CD14-positive monocyte (primary cell): Measurements from ENCODE around the gene CENPX. TPM values are rescaled to one million over a fixed set of nuclear protein-coding genes. Genes with fewer than 3 reads are reported as not detected.

ENCODE experiments used
- DNase-seq, 3 donors: peaks; one replicate each; pipeline ENCODE4 v3.0.0-alpha.2; 2011 to 2022
- H2AFZ ChIP-seq: 2 replicates; pipeline ENCODE4 v1.6.0; 2012; ENCODE audit warnings: mild to moderate bottlenecking, low read depth, low read length, inconsistent platforms; ENCODE audit not compliant: insufficient read depth, poor library complexity, severe bottlenecking
- H3K27ac ChIP-seq, 2 donors: 1 replicate in 1 of 2; 2 replicates in 1 of 2; pipeline ENCODE4 v1.5.1; 2012 to 2013; ENCODE audit warnings: low read length in 2 of 2, control low read depth in 1 of 2, inconsistent platforms in 1 of 2, low read depth in 1 of 2, mild to moderate bottlenecking in 1 of 2
- H3K27me3 ChIP-seq, 2 donors: one replicate each; pipeline versions ENCODE4 v1.6.0 to v1.6.1; 2011 to 2013; ENCODE audit warnings: low read length in 2 of 2; ENCODE audit not compliant: control insufficient read depth in 2 of 2, insufficient read depth in 2 of 2
- H3K36me3 ChIP-seq, 2 donors: replicated peaks in 1 of 2; 1 replicate in 1 of 2; 2 replicates in 1 of 2; pipeline versions ENCODE4 v1.5.1 to v1.6.1; 2012 to 2013; ENCODE audit warnings: low read length in 2 of 2, control low read depth in 1 of 2, inconsistent platforms in 1 of 2, mild to moderate bottlenecking in 1 of 2; ENCODE audit not compliant: insufficient read depth in 2 of 2, control insufficient read depth in 1 of 2
- H3K4me1 ChIP-seq, 2 donors: 1 replicate in 1 of 2; 2 replicates in 1 of 2; pipeline versions ENCODE4 v1.5.1 to v1.6.1; 2012 to 2013; ENCODE audit warnings: low read length in 2 of 2, control low read depth in 1 of 2, inconsistent platforms in 1 of 2, mild to moderate bottlenecking in 1 of 2, moderate library complexity in 1 of 2; ENCODE audit not compliant: insufficient read depth in 2 of 2, control insufficient read depth in 1 of 2
- H3K4me2 ChIP-seq: replicated peaks from 2 replicates; pipeline ENCODE3; 2012; ENCODE audit warnings: low read length, moderate library complexity, mild to moderate bottlenecking; ENCODE audit not compliant: poor library complexity, severe bottlenecking; ENCODE audit errors: extremely low read depth
- H3K4me3 ChIP-seq, 3 experiments: fragments of 200-600 bp in 1 of 3; sonication (generic) in 1 of 3; replicated peaks in 1 of 3; 1 replicate in 2 of 3; 2 replicates in 1 of 3; pipeline ENCODE4 v1.5.1; 2011 to 2013; ENCODE audit warnings: low read length in 3 of 3, mild to moderate bottlenecking in 3 of 3, control low read depth in 2 of 3, low read depth in 2 of 3, inconsistent platforms in 1 of 3, moderate library complexity in 1 of 3
- H3K79me2 ChIP-seq: 2 replicates; pipeline ENCODE4 v1.6.0; 2012; ENCODE audit warnings: mild to moderate bottlenecking, control low read depth, inconsistent platforms, low read length, moderate library complexity; ENCODE audit not compliant: insufficient read depth
- H3K9ac ChIP-seq: 2 replicates; pipeline ENCODE4 v1.6.0; 2017; ENCODE audit warnings: low read length, mild to moderate bottlenecking; ENCODE audit not compliant: insufficient read depth, poor library complexity, severe bottlenecking
- H3K9me3 ChIP-seq, 2 donors: replicated peaks in 1 of 2; 1 replicate in 1 of 2; 2 replicates in 1 of 2; pipeline versions ENCODE4 v1.5.1 to v1.6.1; 2012 to 2013; ENCODE audit warnings: low read length in 2 of 2, control low read depth in 1 of 2; ENCODE audit not compliant: control insufficient read depth in 1 of 2, insufficient read depth in 1 of 2
- H4K20me1 ChIP-seq: 2 replicates; pipeline ENCODE4 v1.6.0; 2012; ENCODE audit warnings: mild to moderate bottlenecking, low read length, control low read depth, moderate library complexity; ENCODE audit not compliant: insufficient read depth
- H3K27ac Mint-ChIP-seq, 7 donors: one replicate each; pipeline ENCODE4 v1.8.0; 2020; ENCODE audit warnings: mild to moderate bottlenecking in 7 of 7, mixed read lengths in 7 of 7, moderate library complexity in 6 of 7, inconsistent platforms in 2 of 7
- H3K27me3 Mint-ChIP-seq, 3 donors: one replicate each; pipeline ENCODE4 v1.8.0; 2021 to 2022; ENCODE audit warnings: low read depth in 3 of 3, mild to moderate bottlenecking in 3 of 3, mixed read lengths in 3 of 3, moderate library complexity in 3 of 3, inconsistent platforms in 1 of 3
- H3K36me3 Mint-ChIP-seq, 2 donors: one replicate each; pipeline ENCODE4 v1.8.0; 2020; ENCODE audit warnings: mixed read lengths in 2 of 2, inconsistent platforms in 1 of 2, mild to moderate bottlenecking in 1 of 2
- H3K4me1 Mint-ChIP-seq: one replicate; pipeline ENCODE4 v1.8.0; 2020; ENCODE audit warnings: mild to moderate bottlenecking, mixed read lengths
- H3K4me3 Mint-ChIP-seq, 2 donors: one replicate each; pipeline ENCODE4 v1.8.0; 2020; ENCODE audit warnings: mild to moderate bottlenecking in 2 of 2, mixed read lengths in 2 of 2, moderate library complexity in 1 of 2
- H3K9me3 Mint-ChIP-seq, 7 donors: one replicate each; pipeline ENCODE4 v1.8.0; 2020 to 2022; ENCODE audit warnings: mixed read lengths in 7 of 7, mild to moderate bottlenecking in 6 of 7, moderate library complexity in 6 of 7, inconsistent platforms in 2 of 7
- WGBS: methylation state at CpG from one replicate; pipeline ENCODE4 v1.1.5; 2013; ENCODE audit warnings: missing lambda C conversion rate; ENCODE audit not compliant: insufficient coverage; 5-methylcytosine and 5-hydroxymethylcytosine counted together
- intact Hi-C, 2 donors: fragments of 100-400 bp; cut with micrococcal nuclease; formaldehyde crosslinking; loops; one replicate each; pipeline versions ENCODE4 v1.15.0 to v1.15.1; 2023
- polyA plus RNA-seq, 3 donors: library from polyadenylated mRNA; depleted of rRNA in 1 of 3; unstranded in 2 of 3; stranded (reverse) in 1 of 3; fragments of 300-500 nt in 2 of 3; fragments of >200 nt in 1 of 3; fragmentation: Illumina TruSeq in 2 of 3; gene quantifications; 1 replicate in 2 of 3; 2 replicates in 1 of 3; pipeline ENCODE4 v1.2.3, GENCODE V29; 2012 to 2021
- TF ChIP-seq, protein P1 (sequence below): fragments of 200-600 bp; IDR thresholded peaks from one replicate; pipeline ENCODE4 v1.8.0; 2022; ENCODE audit warnings: antibody characterized with exemption, mild to moderate bottlenecking

The CENPX gene
- polyA plus RNA-seq, 3 donors = 47.7 to 57.0 (median 55.9) TPM

DNA sequence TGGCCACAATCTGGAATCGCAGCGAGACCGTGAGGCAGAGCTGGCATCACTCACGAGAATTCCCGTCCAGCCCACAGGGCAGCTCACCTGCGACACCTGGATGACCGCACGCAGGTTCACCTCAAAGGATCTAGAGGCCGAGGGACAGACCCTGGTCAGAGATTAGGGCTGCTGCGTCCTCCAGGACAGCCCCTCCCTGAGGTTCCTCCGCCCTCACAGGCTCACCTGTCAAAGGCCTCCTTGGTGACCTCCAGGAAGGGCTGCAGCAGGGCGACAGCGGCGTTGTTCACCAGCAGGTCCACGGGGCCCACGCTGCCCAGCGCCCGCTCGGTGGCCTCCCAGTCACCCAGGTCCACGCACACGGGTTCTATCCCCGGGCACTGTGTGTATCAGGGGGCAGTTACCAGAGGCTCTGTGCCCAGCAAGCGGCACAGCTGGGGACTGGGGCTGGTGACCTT, 14.0 kb upstream of the CENPX start:
- Histone ChIP-seq H2AFZ (peak overlapping the region; percentile 83), H3K27me3 (peaks cover 6 to 10% of the 10 kb centered on the region in 2 donors), H3K9me3 (no peaks in the 10 kb centered on the region), H3K27ac (peak overlapping the region; percentile 53 to 80), H3K9ac (peak overlapping the region; percentile 75), H3K4me2 (peak overlapping the region; percentile 100), H4K20me1 (peaks cover 11% of the 10 kb centered on the region), H3K4me3 (peak overlapping the region; percentile 37 to 89 (median 70)), H3K36me3 (peaks cover 0 to 7% of the 10 kb centered on the region in 2 donors), H3K4me1 (peaks cover 32 to 43% of the 10 kb centered on the region in 2 donors), H3K79me2 (peaks cover 3% of the 10 kb centered on the region)
- TF ChIP-seq, protein P1, sequence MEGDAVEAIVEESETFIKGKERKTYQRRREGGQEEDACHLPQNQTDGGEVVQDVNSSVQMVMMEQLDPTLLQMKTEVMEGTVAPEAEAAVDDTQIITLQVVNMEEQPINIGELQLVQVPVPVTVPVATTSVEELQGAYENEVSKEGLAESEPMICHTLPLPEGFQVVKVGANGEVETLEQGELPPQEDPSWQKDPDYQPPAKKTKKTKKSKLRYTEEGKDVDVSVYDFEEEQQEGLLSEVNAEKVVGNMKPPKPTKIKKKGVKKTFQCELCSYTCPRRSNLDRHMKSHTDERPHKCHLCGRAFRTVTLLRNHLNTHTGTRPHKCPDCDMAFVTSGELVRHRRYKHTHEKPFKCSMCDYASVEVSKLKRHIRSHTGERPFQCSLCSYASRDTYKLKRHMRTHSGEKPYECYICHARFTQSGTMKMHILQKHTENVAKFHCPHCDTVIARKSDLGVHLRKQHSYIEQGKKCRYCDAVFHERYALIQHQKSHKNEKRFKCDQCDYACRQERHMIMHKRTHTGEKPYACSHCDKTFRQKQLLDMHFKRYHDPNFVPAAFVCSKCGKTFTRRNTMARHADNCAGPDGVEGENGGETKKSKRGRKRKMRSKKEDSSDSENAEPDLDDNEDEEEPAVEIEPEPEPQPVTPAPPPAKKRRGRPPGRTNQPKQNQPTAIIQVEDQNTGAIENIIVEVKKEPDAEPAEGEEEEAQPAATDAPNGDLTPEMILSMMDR = no peak
- H3K9me3 Mint-ChIP-seq = peaks cover 0 to 5% (median 0%) of the 10 kb centered on the region in 7 donors
- peaks cover 11 to 17% (median 12%) of the 10 kb centered on the region in 3 donors for H3K27me3 Mint-ChIP-seq
- H3K4me1 Mint-ChIP-seq = peaks cover 33% of the 10 kb centered on the region
- H3K36me3 Mint-ChIP-seq = peaks cover 11 to 19% of the 10 kb centered on the region in 2 donors
- intact Hi-C loops = loop anchor here (5.0 to 10.0 kb wide), 4 partner anchors 58 to 418 kb away; partner anchors contain the start of genes CYBC1 (in 1 of the 2), FASN (in 1 of the 2), NARF (in 1 of the 2) and SLC25A10 (in 1 of the 2)
- H3K4me3 Mint-ChIP-seq = peak overlapping the region; percentile 80 to 82
- peak overlapping the region in 4 of 7 donors; percentile 46 to 83 (median 57) for H3K27ac Mint-ChIP-seq
- 49% methylated on average over 23 of the region's 23 CpGs for WGBS
- no peak for DNase-seq

DNA sequence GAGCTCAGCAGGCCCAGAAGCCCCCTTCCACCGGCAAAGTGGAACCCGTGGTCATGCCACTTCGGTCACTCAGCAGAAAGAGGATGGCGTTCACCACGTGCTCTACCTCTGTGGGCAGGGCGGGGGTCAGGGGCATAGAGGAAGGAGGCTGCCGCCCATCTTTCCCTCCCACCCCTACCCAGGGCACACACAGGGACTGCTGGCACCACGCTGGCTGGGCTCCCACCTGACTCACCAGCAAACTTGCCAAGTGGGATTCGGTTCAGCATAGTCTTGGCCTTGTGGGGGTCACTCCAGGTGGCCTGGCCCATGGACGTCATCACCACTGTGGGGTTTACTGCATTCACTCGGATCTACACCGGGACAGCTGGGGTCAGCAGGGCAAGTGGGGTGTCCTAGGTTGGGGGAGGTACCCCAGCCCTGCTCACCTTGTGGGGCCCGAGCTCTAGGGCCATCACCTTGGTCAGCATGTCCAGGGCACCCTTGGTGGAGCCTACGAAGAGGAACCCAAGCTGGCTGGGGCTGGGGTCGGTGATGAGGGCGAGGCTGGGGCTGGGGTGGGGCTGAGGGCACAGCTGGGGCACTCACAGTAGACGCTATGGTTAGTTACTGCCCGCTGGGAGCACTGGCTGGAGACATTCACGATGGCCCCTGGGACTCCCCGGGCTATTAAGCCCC, 13.4 kb upstream of the CENPX start:
- Histone ChIP-seq H4K20me1 (peaks cover 11% of the 10 kb centered on the region), H3K9me3 (no peaks in the 10 kb centered on the region), H3K4me1 (peaks cover 32 to 45% of the 10 kb centered on the region in 2 donors), H3K79me2 (peaks cover 3% of the 10 kb centered on the region), H3K36me3 (peaks cover 0 to 7% of the 10 kb centered on the region in 2 donors), H3K9ac (peak overlapping the region; percentile 75), H3K4me3 (peak overlapping the region in 1 of 3 experiments; percentile 89), H3K27ac (no peak overlapping the region), H3K4me2 (peak overlapping the region; percentile 100), H3K27me3 (peaks cover 6 to 10% of the 10 kb centered on the region in 2 donors), H2AFZ (no peak overlapping the region)
- Mint-ChIP-seq H3K4me3 (peak overlapping the region; percentile 80 to 82), H3K4me1 (peaks cover 29% of the 10 kb centered on the region), H3K27me3 (peaks cover 11 to 17% (median 12%) of the 10 kb centered on the region in 3 donors), H3K27ac (peak overlapping the region in 1 of 7 donors; percentile 64), H3K36me3 (peaks cover 11 to 19% of the 10 kb centered on the region in 2 donors), H3K9me3 (peaks cover 0 to 5% (median 0%) of the 10 kb centered on the region in 7 donors)
- intact Hi-C loops = loop anchor here (5.0 to 10.0 kb wide), 4 partner anchors 59 to 419 kb away; partner anchors contain the start of genes CYBC1 (in 1 of the 2), FASN (in 1 of the 2), NARF (in 1 of the 2) and SLC25A10 (in 1 of the 2)
- 92% methylated on average over 16 of the region's 20 CpGs for WGBS
- DNase-seq = no peak
- TF ChIP-seq, protein P1 = no peak
